Small intestine (tissue), 7 donors: Measurements from ENCODE around the gene SLC35A2. TPM values are rescaled to one million over a fixed set of nuclear protein-coding genes. Genes with fewer than 3 reads are reported as not detected.
A peak's percentile ranks its signal among the peaks of the same experiment; 100 is the strongest.

Experiments used
- DNase-seq, 2 donors: peaks; one replicate each; pipeline versions ENCODE4 v3.0.0 to v3.0.0-alpha.2; 2013
- FAIRE-seq: peaks from 2 replicates; lab custom pipeline; 2012; peaks lifted over from hg19 to GRCh38; lab: Jason Lieb, UNC
- H3K27ac ChIP-seq, 3 donors: one replicate each; pipeline ENCODE4 v1.5.1; 2013; ENCODE audit warnings: low read length in 2 of 3, mild to moderate bottlenecking in 2 of 3, control low read depth in 1 of 3, inconsistent platforms in 1 of 3, low read depth in 1 of 3, moderate library complexity in 1 of 3
- H3K27me3 ChIP-seq, 3 donors: one replicate each; pipeline ENCODE4 v1.6.1; 2013; ENCODE audit warnings: low read length in 3 of 3, inconsistent platforms in 1 of 3; ENCODE audit not compliant: control insufficient read depth in 3 of 3, insufficient read depth in 3 of 3
- H3K36me3 ChIP-seq, 3 donors: one replicate each; pipeline ENCODE4 v1.6.1; 2013; ENCODE audit warnings: low read length in 3 of 3, inconsistent platforms in 1 of 3, low read depth in 1 of 3, mild to moderate bottlenecking in 1 of 3, moderate library complexity in 1 of 3; ENCODE audit not compliant: control insufficient read depth in 3 of 3, insufficient read depth in 2 of 3
- H3K4me1 ChIP-seq, 3 donors: one replicate each; pipeline ENCODE4 v1.6.1; 2013; ENCODE audit warnings: low read length in 2 of 3, inconsistent platforms in 1 of 3, low read depth in 1 of 3, mild to moderate bottlenecking in 1 of 3, moderate library complexity in 1 of 3; ENCODE audit not compliant: control insufficient read depth in 3 of 3, insufficient read depth in 2 of 3
- H3K4me3 ChIP-seq, 3 donors: one replicate each; pipeline ENCODE4 v1.5.1; 2013; ENCODE audit warnings: low read length in 3 of 3, control low read depth in 1 of 3, inconsistent platforms in 1 of 3, low read depth in 1 of 3, mild to moderate bottlenecking in 1 of 3, moderate library complexity in 1 of 3
- H3K9me3 ChIP-seq, 2 donors: one replicate each; pipeline ENCODE4 v1.6.1; 2013; ENCODE audit warnings: low read depth in 1 of 2, low read length in 1 of 2; ENCODE audit not compliant: control insufficient read depth in 2 of 2, insufficient read depth in 1 of 2
- WGBS, 3 donors: extraction: QIAGEN DNeasy Blood & Tissue Kit; methylation state at CpG; one replicate each; pipeline ENCODE4 v1.1.7; 2013; 5-methylcytosine and 5-hydroxymethylcytosine counted together
- polyA plus RNA-seq, 4 donors: library from polyadenylated mRNA; stranded (reverse) in 3 of 4; unstranded in 1 of 4; fragments of 200-250 nt in 3 of 4; fragments of 120-200 nt in 1 of 4; gene quantifications; one replicate each; pipeline versions ENCODE4 v1.2.1 to v1.2.3, GENCODE V29; 2013
- donor health status: healthy with polysubstance abuse.
- donor health status: control.
- donor health status: control.
- donor health status: Bipolar disorder and iron deficiency.
- donor health status: healthy.

The SLC35A2 gene
- polyA plus RNA-seq, 4 donors, result 8.1 to 31.5 (median 19.1) TPM

GRCh38 chrX:48919947-48920717 lies 8.7 kb upstream of the SLC35A2 start:
- peak overlapping the region in 2 of 3 donors; percentile 62 to 93 for H3K27ac ChIP-seq
- FAIRE-seq (no peak), DNase-seq (no peak)
- H3K36me3 ChIP-seq, result peaks cover 4 to 46% (median 4%) of the 10 kb centered on the region in 3 donors
- no peak overlapping the region for H3K4me3 ChIP-seq
- H3K4me1 ChIP-seq, result peaks cover 0 to 12% (median 0%) of the 10 kb centered on the region in 3 donors
- no peaks in the 10 kb centered on the region for H3K27me3 ChIP-seq
- no peaks in the 10 kb centered on the region for H3K9me3 ChIP-seq
- WGBS, 3 donors, result 35 to 43% (median 40%) methylated on average over 8 of the region's 8 CpGs

DNA sequence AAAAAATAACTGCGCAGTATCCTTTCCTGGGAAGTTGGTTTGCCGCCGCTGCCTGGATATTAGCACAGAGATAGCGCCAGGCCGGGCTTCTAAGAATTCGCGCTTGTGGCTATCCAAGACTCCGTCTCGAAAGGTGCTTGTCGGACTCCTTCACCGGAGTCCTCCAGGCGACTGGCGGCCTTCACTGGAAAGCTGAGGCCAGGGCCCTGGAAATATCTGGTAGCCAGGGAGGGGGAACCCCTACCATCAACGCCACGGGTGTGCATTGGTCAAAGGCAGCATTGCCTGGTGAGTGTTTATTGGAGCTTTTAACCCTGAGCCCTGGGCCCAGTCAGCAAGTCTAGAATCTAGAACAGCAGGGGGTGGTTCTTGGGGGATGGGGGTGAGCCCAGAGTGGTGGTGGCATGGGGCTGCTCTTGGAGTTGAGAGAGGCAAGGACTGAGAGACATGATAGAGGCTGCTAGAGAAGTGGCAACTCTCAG lies 8.0 kb upstream of the SLC35A2 start:
- peak overlapping the region; percentile 27 to 93 (median 62) for H3K27ac ChIP-seq
- 1 to 42% (median 11%) methylated on average over 15 of the region's 15 CpGs for WGBS, 3 donors

DNA sequence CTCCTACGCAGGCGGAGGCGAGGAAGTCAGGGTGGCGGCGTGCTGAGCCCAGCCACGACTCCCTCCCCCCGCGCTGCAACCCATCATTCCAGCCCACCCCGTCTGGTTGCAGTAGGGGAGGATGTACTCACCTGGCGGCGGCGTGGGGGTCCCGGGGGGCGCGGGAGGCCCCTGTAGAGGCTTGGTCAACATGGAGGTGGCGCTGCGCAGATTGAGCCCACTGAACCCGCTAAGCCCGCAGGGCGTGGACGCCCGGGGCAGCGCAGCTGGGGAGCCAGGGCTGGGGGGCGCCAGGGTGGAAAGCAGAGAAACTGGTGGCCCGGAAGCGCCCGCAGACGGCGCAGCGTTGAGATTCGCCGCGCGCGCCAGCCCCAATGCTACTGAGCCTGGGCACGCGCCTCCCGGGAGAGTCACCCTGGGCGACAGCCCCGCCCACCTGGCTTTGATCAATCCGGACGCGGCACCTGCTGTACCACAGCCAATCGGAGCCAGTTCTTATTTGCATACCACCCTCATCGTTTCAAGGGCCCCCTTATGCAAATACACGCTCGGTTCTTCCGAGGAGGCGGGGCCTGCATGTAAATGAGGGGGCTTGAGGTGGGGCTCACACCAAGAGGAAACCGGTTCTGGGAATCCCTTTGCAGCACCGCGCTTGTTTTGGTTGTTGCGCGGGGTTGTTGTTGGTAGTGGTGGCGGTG lies 7.3 kb upstream of the SLC35A2 start, which contains the start of gene PIM2:
Gene PIM2 (minus strand): TSS at position 382 of the 698 bp plus-strand sequence. CDS start 190 bp downstream, at position 192.
- FAIRE-seq (peak; percentile 90), DNase-seq (peak; percentile 91 to 92)
- Histone ChIP-seq H3K27ac (peak within 1 kb of the TSS; percentile 27 to 93 (median 82)), H3K9me3 (no peaks in the 10 kb centered on the region), H3K4me1 (peaks cover 0 to 12% (median 0%) of the 10 kb centered on the region in 3 donors), H3K36me3 (peaks cover 4 to 45% (median 8%) of the 10 kb centered on the region in 3 donors), H3K27me3 (no peaks in the 10 kb centered on the region), H3K4me3 (peak within 1 kb of the TSS; percentile 56 to 79 (median 78))
- 1 to 44% (median 8%) methylated on average over 20 to 55 of the region's 55 CpGs for WGBS, 3 donors

More for the DNA sequence above, 8.0 kb upstream of the SLC35A2 start:
- no peaks in the 10 kb centered on the region for H3K9me3 ChIP-seq
- H3K4me1 ChIP-seq, result peaks cover 0 to 12% (median 0%) of the 10 kb centered on the region in 3 donors
- H3K36me3 ChIP-seq, result peaks cover 4 to 45% (median 5%) of the 10 kb centered on the region in 3 donors
- no peaks in the 10 kb centered on the region for H3K27me3 ChIP-seq
- no peak for FAIRE-seq
- no peak for DNase-seq
- H3K4me3 ChIP-seq, result peak overlapping the region; percentile 33 to 78 (median 34)

GRCh38 chrX:48918301-48918642 lies 6.8 kb upstream of the SLC35A2 start:
- Histone ChIP-seq H3K4me1 (peaks cover 0 to 12% (median 0%) of the 10 kb centered on the region in 3 donors), H3K9me3 (no peaks in the 10 kb centered on the region), H3K27ac (peak overlapping the region; percentile 25 to 82 (median 82)), H3K27me3 (no peaks in the 10 kb centered on the region), H3K4me3 (peak overlapping the region; percentile 56 to 79 (median 78)), H3K36me3 (peaks cover 3 to 41% (median 9%) of the 10 kb centered on the region in 3 donors)
- no peak for DNase-seq
- 5 to 43% (median 13%) methylated on average over 13 to 23 of the region's 23 CpGs for WGBS, 3 donors
- no peak for FAIRE-seq

GRCh38 chrX:48917139-48918001 lies 5.9 kb upstream of the SLC35A2 start:
- no peaks in the 10 kb centered on the region for H3K27me3 ChIP-seq
- no peaks in the 10 kb centered on the region for H3K9me3 ChIP-seq
- peak overlapping the region; percentile 56 to 79 (median 78) for H3K4me3 ChIP-seq
- H3K36me3 ChIP-seq, result peaks cover 0 to 34% (median 5%) of the 10 kb centered on the region in 3 donors
- 9 to 38% (median 14%) methylated on average over 24 to 27 of the region's 27 CpGs for WGBS, 3 donors
- peaks cover 0 to 18% (median 0%) of the 10 kb centered on the region in 3 donors for H3K4me1 ChIP-seq
- peak; percentile 90 to 91 for DNase-seq
- FAIRE-seq, result no peak
- H3K27ac ChIP-seq, result peak overlapping the region in 1 of 3 donors; percentile 82

- peaks cover 0 to 23% (median 5%) of the 10 kb centered on the region in 3 donors for H3K36me3 ChIP-seq
- H3K27me3 ChIP-seq, result no peaks in the 10 kb centered on the region
- FAIRE-seq, result no peak
- H3K9me3 ChIP-seq, result no peaks in the 10 kb centered on the region
- H3K4me3 ChIP-seq, result no peak overlapping the region
- no peak overlapping the region for H3K27ac ChIP-seq
- 88 to 90% (median 88%) methylated on average over 13 of the region's 13 CpGs for WGBS, 3 donors
- no peak for DNase-seq
- peaks cover 0 to 15% (median 0%) of the 10 kb centered on the region in 3 donors for H3K4me1 ChIP-seq
Observed at GRCh38 chrX:48914593-48915493, 3.4 kb upstream of the SLC35A2 start.

GRCh38 chrX:48913605-48914366 lies 2.3 kb upstream of the SLC35A2 start:
- Histone ChIP-seq H3K27me3 (no peaks in the 10 kb centered on the region), H3K36me3 (peaks cover 0 to 28% (median 5%) of the 10 kb centered on the region in 3 donors), H3K27ac (peak overlapping the region in 2 of 3 donors; percentile 0 to 58), H3K4me3 (no peak overlapping the region), H3K9me3 (no peaks in the 10 kb centered on the region), H3K4me1 (peaks cover 0 to 11% (median 0%) of the 10 kb centered on the region in 3 donors)
- no peak for FAIRE-seq
- DNase-seq, result no peak
- WGBS, 3 donors, result 84 to 90% (median 89%) methylated on average over 3 to 5 of the region's 5 CpGs
